ENCODE data around the gene ITPR3.
A peak's percentile ranks its signal among the peaks of the same experiment; 100 is the strongest.

Gene ITPR3

DNA sequence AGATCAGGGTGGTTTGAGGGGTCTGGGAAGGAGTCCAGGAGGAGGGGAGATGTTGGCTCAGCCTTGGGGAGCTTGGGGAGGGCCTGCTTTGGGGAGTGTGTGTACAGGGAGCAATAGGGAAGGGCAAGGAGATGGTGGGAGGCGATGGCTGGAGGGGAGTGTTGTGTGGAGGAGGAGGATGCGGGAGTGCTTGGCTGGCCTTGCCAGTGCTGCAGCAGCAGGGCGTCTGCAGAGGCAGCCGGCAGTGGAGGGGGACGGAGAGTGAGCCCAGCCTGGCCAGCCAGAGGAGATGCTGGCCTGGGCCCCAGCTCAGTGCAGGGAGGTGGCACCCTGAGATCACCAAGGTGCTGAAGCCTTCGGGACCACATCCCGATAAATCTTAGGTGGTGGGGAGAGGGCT, 121.7 kb downstream of the ITPR3 start:
- DNase-seq = no peak

GRCh38 chr6:33744001-33744848, 123.1 kb downstream of the ITPR3 start:
- DNase-seq = peak; percentile 77

- no peak for DNase-seq
Measured at GRCh38 chr6:33744895-33745546, 123.9 kb downstream of the ITPR3 start.

GRCh38 chr6:33745548-33745947, 124.4 kb downstream of the ITPR3 start:
- no peak for DNase-seq
